Spleen (tissue), 7 donors: ENCODE results near the gene H2AZ2.
"Not testable (repeated sequence)": the region's sequence is repeated elsewhere in the genome, so short reads cannot be mapped to it uniquely, and the experiment has no call there.

ENCODE experiments used
- CTCF ChIP-seq, 11 experiments: fragments of 200-600 bp in 7 of 11; fragments of 450-650 bp in 4 of 11; sonication (generic) in 4 of 11; IDR thresholded peaks in 8 of 11; conservative IDR thresholded peaks in 3 of 11; 1 replicate in 7 of 11; 2 replicates in 4 of 11; pipeline versions ENCODE4 v1.4.0 to v1.8.0; 2016 to 2021; ENCODE audit warnings: antibody characterized with exemption in 11 of 11, inconsistent platforms in 4 of 11, mild to moderate bottlenecking in 1 of 11
- POLR2AphosphoS5 ChIP-seq, 3 donors: sonication (generic); formaldehyde crosslinking; IDR thresholded peaks; one replicate each; pipeline ENCODE4 v1.5.1; 2017; ENCODE audit warnings: antibody characterized with exemption in 3 of 3
- donor health status: DM: no; HTN: no; CAD: no; lungs with moderate emphysema.
- donor health status: DM: no; HTN: no; CAD: no.
- donor health status: DM: no; HTN: no; CAD: no.

DNA sequence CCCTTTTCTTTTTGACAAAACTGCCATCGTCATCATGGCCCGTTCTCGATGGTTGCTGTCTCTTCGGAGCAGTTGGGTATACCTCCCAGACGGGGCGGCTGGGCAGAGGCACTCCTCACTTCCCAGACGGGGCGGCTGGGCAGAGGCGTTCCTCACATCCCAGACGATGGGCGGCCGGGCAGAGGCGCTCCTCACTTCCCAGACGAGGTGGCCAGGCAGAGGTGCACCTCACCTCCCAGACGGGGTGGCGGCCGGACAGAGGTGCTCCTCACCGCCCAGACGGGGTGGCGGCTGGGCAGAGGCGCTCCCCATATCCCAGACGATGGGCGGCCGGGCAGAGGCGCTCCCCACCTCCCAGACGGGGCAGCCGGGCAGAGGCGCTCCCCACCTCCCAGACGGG lies 22.9 kb upstream of the H2AZ2 start:
- not testable (repeated sequence) for TF ChIP-seq CTCF (IDR thresholded peaks at IDR 0.05 in 8 of 11, conservative IDR thresholded peaks at IDR 0.05 in 3 of 11); POLR2AphosphoS5 (IDR thresholded peaks at IDR 0.05)
